Stomach smooth muscle (tissue), 2 donors: Measurements from ENCODE around the gene MNX1.

Experiments used
- H3K27ac ChIP-seq: one replicate; pipeline ENCODE4 v1.7.0; 2013; ENCODE audit warnings: mild to moderate bottlenecking, low read length, inconsistent platforms
- H3K27me3 ChIP-seq, 2 donors: one replicate each; pipeline ENCODE4 v1.7.0; 2013; ENCODE audit warnings: low read length in 2 of 2; ENCODE audit not compliant: insufficient read depth in 2 of 2, control insufficient read depth in 1 of 2
- H3K36me3 ChIP-seq, 2 donors: one replicate each; pipeline ENCODE4 v1.7.0; 2013; ENCODE audit warnings: low read length in 2 of 2; ENCODE audit not compliant: control insufficient read depth in 2 of 2, insufficient read depth in 2 of 2
- H3K4me1 ChIP-seq: one replicate; pipeline ENCODE4 v1.7.0; 2013; ENCODE audit warnings: low read length; ENCODE audit not compliant: control insufficient read depth, insufficient read depth
- H3K4me3 ChIP-seq, 2 donors: one replicate each; pipeline ENCODE4 v1.7.0; 2013; ENCODE audit warnings: low read length in 2 of 2
- H3K9ac ChIP-seq, 2 donors: one replicate each; pipeline ENCODE4 v1.7.0; 2013; ENCODE audit warnings: low read length in 2 of 2, mild to moderate bottlenecking in 1 of 2
- H3K9me3 ChIP-seq, 2 donors: one replicate each; pipeline ENCODE4 v1.7.0; 2013; ENCODE audit warnings: low read length in 2 of 2; ENCODE audit not compliant: control insufficient read depth in 2 of 2
- donor health status: healthy.
- donor health status: Pancreatic carcinoma.

Gene MNX1

GRCh38 chr7:156999958-157000726 lies 10.3 kb downstream of the MNX1 start:
- peak overlapping the region in 1 of 2 donors; percentile 59 for H3K4me3 ChIP-seq
- H3K36me3 ChIP-seq = no peaks in the 10 kb centered on the region
- no peak overlapping the region for H3K27ac ChIP-seq
- peaks cover 16% of the 10 kb centered on the region for H3K4me1 ChIP-seq
- peaks cover 0 to 8% of the 10 kb centered on the region in 2 donors for H3K9me3 ChIP-seq
- H3K27me3 ChIP-seq = peaks cover 51 to 66% of the 10 kb centered on the region in 2 donors
- H3K9ac ChIP-seq = no peak overlapping the region

- Histone ChIP-seq H3K27me3 (peaks cover 46 to 59% of the 10 kb centered on the region in 2 donors), H3K9ac (no peak overlapping the region), H3K9me3 (peaks cover 0 to 8% of the 10 kb centered on the region in 2 donors), H3K4me3 (peak overlapping the region in 1 of 2 donors; percentile 35), H3K4me1 (peaks cover 13% of the 10 kb centered on the region), H3K27ac (no peak overlapping the region), H3K36me3 (no peaks in the 10 kb centered on the region)
Measured at GRCh38 chr7:156998988-156999957, 11.2 kb downstream of the MNX1 start.

- H3K4me3 ChIP-seq = no peak overlapping the region
- H3K36me3 ChIP-seq = no peaks in the 10 kb centered on the region
- H3K9me3 ChIP-seq = peaks cover 0 to 8% of the 10 kb centered on the region in 2 donors
- no peak overlapping the region for H3K9ac ChIP-seq
- H3K27me3 ChIP-seq = peaks cover 23 to 26% of the 10 kb centered on the region in 2 donors
- H3K4me1 ChIP-seq = no peaks in the 10 kb centered on the region
- no peak overlapping the region for H3K27ac ChIP-seq
Measured at GRCh38 chr7:156994417-156994816, 16.0 kb downstream of the MNX1 start.

GRCh38 chr7:156993925-156994235 lies 16.6 kb downstream of the MNX1 start:
- Histone ChIP-seq H3K36me3 (no peaks in the 10 kb centered on the region), H3K4me3 (no peak overlapping the region), H3K9ac (no peak overlapping the region), H3K27ac (no peak overlapping the region), H3K4me1 (no peaks in the 10 kb centered on the region), H3K27me3 (peaks cover 18 to 22% of the 10 kb centered on the region in 2 donors), H3K9me3 (peaks cover 0 to 8% of the 10 kb centered on the region in 2 donors)

GRCh38 chr7:156993021-156993924 lies 17.2 kb downstream of the MNX1 start:
- Histone ChIP-seq H3K4me3 (no peak overlapping the region), H3K27ac (no peak overlapping the region), H3K4me1 (no peaks in the 10 kb centered on the region), H3K9me3 (peaks cover 0 to 8% of the 10 kb centered on the region in 2 donors), H3K9ac (no peak overlapping the region), H3K36me3 (no peaks in the 10 kb centered on the region), H3K27me3 (peaks cover 17% of the 10 kb centered on the region in 2 donors)

- Histone ChIP-seq H3K36me3 (no peaks in the 10 kb centered on the region), H3K4me3 (no peak overlapping the region), H3K27me3 (peaks cover 8 to 10% of the 10 kb centered on the region in 2 donors), H3K9me3 (no peaks in the 10 kb centered on the region), H3K4me1 (no peaks in the 10 kb centered on the region), H3K27ac (no peak overlapping the region), H3K9ac (no peak overlapping the region)
Measured at GRCh38 chr7:156989766-156990535, 20.5 kb downstream of the MNX1 start.

GRCh38 chr7:156988343-156989185 lies 21.9 kb downstream of the MNX1 start:
- Histone ChIP-seq H3K9me3 (no peaks in the 10 kb centered on the region), H3K4me1 (peaks cover 2% of the 10 kb centered on the region), H3K36me3 (no peaks in the 10 kb centered on the region), H3K27ac (no peak overlapping the region), H3K9ac (no peak overlapping the region), H3K27me3 (peaks cover 7 to 8% of the 10 kb centered on the region in 2 donors), H3K4me3 (no peak overlapping the region)

GRCh38 chr7:156986378-156986777 lies 24.1 kb downstream of the MNX1 start:
- Histone ChIP-seq H3K9ac (no peak overlapping the region), H3K4me3 (no peak overlapping the region), H3K9me3 (no peaks in the 10 kb centered on the region), H3K27me3 (no peaks in the 10 kb centered on the region), H3K36me3 (no peaks in the 10 kb centered on the region), H3K4me1 (peaks cover 2% of the 10 kb centered on the region), H3K27ac (no peak overlapping the region)
